OCI-LY1 (cell line): ENCODE results near the gene MARK4.

Experiments
- H2AFZ ChIP-seq: fragments of 200-600 bp; sonication (generic), shearing (Covaris generic); 2 replicates; pipeline ENCODE4 v1.6.0; 2014; ENCODE audit warnings: antibody characterized with exemption, mild to moderate bottlenecking, low read length
- H3F3A ChIP-seq: fragments of 200-600 bp; sonication (generic), shearing (Covaris generic); 2 replicates; pipeline ENCODE4 v1.6.0; 2014; ENCODE audit warnings: mild to moderate bottlenecking, antibody characterized with exemption, low read length, moderate library complexity; ENCODE audit not compliant: insufficient read depth
- H3K27ac ChIP-seq: fragments of 200-600 bp; sonication (generic); 2 replicates; pipeline ENCODE4 v1.5.1; 2014; ENCODE audit warnings: low read length, mixed run types, mild to moderate bottlenecking, low read depth; ENCODE audit not compliant: poor library complexity, severe bottlenecking
- H3K27me3 ChIP-seq: fragments of 200-600 bp; sonication (generic); 2 replicates; pipeline ENCODE4 v1.6.0; 2014; ENCODE audit warnings: antibody characterized with exemption, mild to moderate bottlenecking, low read length, moderate library complexity; ENCODE audit not compliant: insufficient read depth
- H3K36me3 ChIP-seq: fragments of 200-600 bp; sonication (generic); 2 replicates; pipeline ENCODE4 v1.6.1; 2014; ENCODE audit warnings: mild to moderate bottlenecking, antibody characterized with exemption, low read length, moderate library complexity, mixed read lengths; ENCODE audit not compliant: insufficient read depth
- H3K4me1 ChIP-seq: fragments of 200-600 bp; sonication (generic); 2 replicates; pipeline ENCODE4 v1.5.1; 2014; ENCODE audit warnings: mild to moderate bottlenecking, low read length, moderate library complexity; ENCODE audit not compliant: insufficient read depth, severe bottlenecking
- H3K4me2 ChIP-seq: fragments of 200-600 bp; sonication (generic), shearing (Covaris generic); 2 replicates; pipeline ENCODE4 v1.6.1; 2014; ENCODE audit warnings: low read length
- H3K4me3 ChIP-seq: fragments of 200-600 bp; sonication (generic); 2 replicates; pipeline ENCODE4 v1.5.1; 2014; ENCODE audit warnings: low read length, low read depth, mild to moderate bottlenecking, mixed read lengths; ENCODE audit not compliant: poor library complexity, severe bottlenecking
- H3K79me2 ChIP-seq: fragments of 200-600 bp; shearing (Covaris generic); 2 replicates; pipeline ENCODE4 v1.6.1; 2016; ENCODE audit warnings: mixed run types, low read length, mixed read lengths; ENCODE audit not compliant: insufficient read depth
- H3K9ac ChIP-seq: fragments of 200-600 bp; sonication (generic), shearing (Covaris generic); 2 replicates; pipeline ENCODE4 v1.6.1; 2014; ENCODE audit warnings: mild to moderate bottlenecking, low read length, mixed read lengths
- H3K9me2 ChIP-seq: fragments of 200-600 bp; sonication (generic), shearing (Covaris generic); 2 replicates; pipeline ENCODE4 v1.6.1; 2014; ENCODE audit warnings: low read depth, mild to moderate bottlenecking, low read length, mixed read lengths
- H3K9me3 ChIP-seq: fragments of 200-600 bp; shearing (Covaris generic); 2 replicates; pipeline ENCODE4 v1.6.1; 2014; ENCODE audit warnings: low read length, mixed read lengths
- H4K20me1 ChIP-seq: fragments of 200-600 bp; sonication (generic), shearing (Covaris generic); 2 replicates; pipeline ENCODE4 v1.6.0; 2016; ENCODE audit warnings: mild to moderate bottlenecking, low read length; ENCODE audit not compliant: insufficient read depth
- CTCF ChIP-seq: fragments of 200-600 bp; sonication (generic), shearing (Covaris generic); IDR thresholded peaks from 2 replicates; pipeline ENCODE4 v1.5.1; 2017; ENCODE audit warnings: mild to moderate bottlenecking, antibody characterized with exemption, low read length, moderate library complexity, mixed read lengths
- EZH2 ChIP-seq: fragments of 200-600 bp; sonication (generic), shearing (Covaris generic); IDR thresholded peaks from 2 replicates; pipeline ENCODE4 v1.8.0; 2017; ENCODE audit warnings: borderline replicate concordance, mixed run types, mild to moderate bottlenecking, antibody characterized with exemption, low read length, moderate library complexity, mixed read lengths

The MARK4 gene

GRCh38 chr19:45238556-45238955, 12.5 kb upstream of the MARK4 start:
- no peaks in the 10 kb centered on the region for H3K9me2 ChIP-seq
- no peak overlapping the region for H2AFZ ChIP-seq
- H3K36me3 ChIP-seq = no peaks in the 10 kb centered on the region
- no peak overlapping the region for H3K4me2 ChIP-seq
- H3K27me3 ChIP-seq = no peaks in the 10 kb centered on the region
- no peaks in the 10 kb centered on the region for H3F3A ChIP-seq
- no peaks in the 10 kb centered on the region for H3K79me2 ChIP-seq
- no peak overlapping the region for H3K27ac ChIP-seq
- H3K9me3 ChIP-seq = no peaks in the 10 kb centered on the region
- H4K20me1 ChIP-seq = no peaks in the 10 kb centered on the region
- H3K9ac ChIP-seq = no peak overlapping the region
- H3K4me3 ChIP-seq = no peak overlapping the region
- no peaks in the 10 kb centered on the region for H3K4me1 ChIP-seq
- TF ChIP-seq EZH2 (no peak), CTCF (no peak)

GRCh38 chr19:45243144-45243732, 7.8 kb upstream of the MARK4 start:
- no peaks in the 10 kb centered on the region for H4K20me1 ChIP-seq

GRCh38 chr19:45244133-45244794, 6.8 kb upstream of the MARK4 start:
- TF ChIP-seq EZH2 (no peak), CTCF (no peak)
- no peaks in the 10 kb centered on the region for H4K20me1 ChIP-seq
- no peak overlapping the region for H3K4me2 ChIP-seq
- no peaks in the 10 kb centered on the region for H3K9me2 ChIP-seq
- peaks cover 6% of the 10 kb centered on the region for H3K4me1 ChIP-seq
- H2AFZ ChIP-seq = no peak overlapping the region
- no peak overlapping the region for H3K4me3 ChIP-seq
- H3K27ac ChIP-seq = no peak overlapping the region
- H3K9ac ChIP-seq = no peak overlapping the region
- H3K79me2 ChIP-seq = no peaks in the 10 kb centered on the region
- no peaks in the 10 kb centered on the region for H3K9me3 ChIP-seq
- H3K36me3 ChIP-seq = no peaks in the 10 kb centered on the region
- H3F3A ChIP-seq = no peaks in the 10 kb centered on the region
- peaks cover 8% of the 10 kb centered on the region; the same call in 1 of the 2 replicates for H3K27me3 ChIP-seq

More at GRCh38 chr19:45243144-45243732, 7.8 kb upstream of the MARK4 start:
- Histone ChIP-seq H2AFZ (no peak overlapping the region), H3K9me2 (no peaks in the 10 kb centered on the region), H3K9ac (no peak overlapping the region), H3K27me3 (peaks cover 8% of the 10 kb centered on the region; the same call in 1 of the 2 replicates), H3K36me3 (no peaks in the 10 kb centered on the region), H3K4me2 (no peak overlapping the region), H3F3A (no peaks in the 10 kb centered on the region), H3K9me3 (no peaks in the 10 kb centered on the region), H3K79me2 (no peaks in the 10 kb centered on the region), H3K27ac (no peak overlapping the region), H3K4me3 (no peak overlapping the region), H3K4me1 (peaks cover 2% of the 10 kb centered on the region)
- TF ChIP-seq EZH2 = no peak
- TF ChIP-seq CTCF = no peak
